Left lung (tissue), 14 donors: ENCODE data around the gene GHRH. TPM values are rescaled to one million over a fixed set of nuclear protein-coding genes. Genes with fewer than 3 reads are reported as not detected.
A peak's percentile ranks its signal among the peaks of the same experiment; 100 is the strongest.

Source experiments
- ATAC-seq: fragments of 200-7000 bp; cut with Tn5 transposase; one replicate; pipeline ENCODE4 v1.9.1; 2020; ENCODE audit warnings: moderate library complexity
- DNase-seq, 4 donors: peaks; one replicate each; pipeline ENCODE4 v3.0.0-alpha.2; 2013 to 2020
- H3K27ac ChIP-seq, 2 donors: fragments of 200-600 bp; sonication (generic) in 1 of 2; one replicate each; pipeline versions ENCODE4 v1.5.0 to v1.8.0; 2020 to 2021
- H3K27me3 ChIP-seq, 2 donors: fragments of 200-600 bp; sonication (generic) in 1 of 2; one replicate each; pipeline versions ENCODE4 v1.5.0 to v1.8.0; 2020 to 2021
- H3K36me3 ChIP-seq, 2 donors: fragments of 200-600 bp; sonication (generic) in 1 of 2; one replicate each; pipeline versions ENCODE4 v1.5.0 to v1.8.0; 2020 to 2021
- H3K4me1 ChIP-seq, 2 donors: fragments of 200-600 bp; one replicate each; pipeline ENCODE4 v1.8.0; 2021
- H3K4me3 ChIP-seq, 2 donors: fragments of 200-600 bp; sonication (generic) in 1 of 2; one replicate each; pipeline versions ENCODE4 v1.5.0 to v1.8.0; 2020 to 2021; ENCODE audit warnings: mild to moderate bottlenecking in 1 of 2
- H3K9me3 ChIP-seq, 2 donors: fragments of 200-600 bp; sonication (generic) in 1 of 2; one replicate each; pipeline versions ENCODE4 v1.5.0 to v1.8.0; 2020 to 2021
- CTCF ChIP-seq, 2 donors: fragments of 200-600 bp; sonication (generic) in 1 of 2; IDR thresholded peaks; one replicate each; pipeline versions ENCODE4 v1.5.0 to v1.8.0; 2021; ENCODE audit warnings: antibody characterized with exemption in 2 of 2
- intact Hi-C, 2 donors: fragments of 100-400 bp; cut with DNase I; formaldehyde crosslinking; loops; one replicate each; pipeline versions ENCODE4 v1.11.2 to v1.14.2; 2022
- long read RNA-seq, 12 donors: library from polyadenylated mRNA in 2 of 12; unstranded in 2 of 12; transcript quantifications; one replicate each; pipeline ENCODE4 v2.0.0 and lab custom pipeline, GENCODE V29; 2019 to 2026
- polyA plus RNA-seq, 6 donors: library from polyadenylated mRNA; unstranded; fragments of 120-200 nt; gene quantifications; one replicate each; pipeline ENCODE4 v1.2.1, GENCODE V29; 2013; ENCODE audit not compliant: insufficient read length in 6 of 6
- total RNA-seq, 2 donors: library from RNA; stranded (reverse); fragmentation: NEBNext Ultra II Directional; extraction: Animal tissue kit (Norgen Biotek cat#: 25700); gene quantifications; one replicate each; pipeline ENCODE4 v1.2.1, GENCODE V29; 2021
- donor health status: DM: no; HTN: yes; CAD: no.
- donor health status: DM: no; HTN: no; CAD: no.

GHRH gene
- total RNA-seq (not detected), polyA plus RNA-seq (not detected)
- long read RNA-seq, donor 1 = 0 reads
- long read RNA-seq, donor 2 = 0 reads
- long read RNA-seq, donor 3, partial matches to known transcripts = 15 of 39 reads
- long read RNA-seq, donor 3, other reads (novel, unspliced or antisense) = 24 of 39 reads
- long read RNA-seq, donor 4 = 0 reads
- long read RNA-seq, donor 5 = 0 reads
- long read RNA-seq, donor 6 = 0 reads
- long read RNA-seq, donor 7 = 0 reads
- long read RNA-seq, donor 8 = 0 reads
- long read RNA-seq, donor 9 = 0 reads
- long read RNA-seq, donor 10 = 0 reads
- long read RNA-seq, donor 11 = 0 reads
- long read RNA-seq, donor 12 = 0 reads

- Histone ChIP-seq H3K27ac (no peak within 1 kb of the TSS), H3K9me3 (no peaks in the 10 kb centered on the region), H3K27me3 (peaks cover 0 to 17% of the 10 kb centered on the region in 2 donors), H3K36me3 (no peaks in the 10 kb centered on the region), H3K4me1 (no peaks in the 10 kb centered on the region), H3K4me3 (no peak within 1 kb of the TSS)
- no peak for ATAC-seq
- DNase-seq = no peak
- TF ChIP-seq CTCF (IDR thresholded peaks at IDR 0.05) = no peak
- intact Hi-C loops = no loop called here
Observed at GRCh38 chr20:37261714-37262113, at the start of gene GHRH. TSS of gene GHRH (minus strand) at chr20:37261814. CDS start at chr20:37256889, 4,925 bp downstream.

- Histone ChIP-seq H3K4me1 (peaks cover 24 to 25% of the 10 kb centered on the region in 2 donors), H3K9me3 (no peaks in the 10 kb centered on the region), H3K36me3 (peaks cover 0 to 69% of the 10 kb centered on the region in 2 donors), H3K27me3 (no peaks in the 10 kb centered on the region), H3K27ac (no peak overlapping the region), H3K4me3 (no peak overlapping the region)
- intact Hi-C loops = no loop called here
- ATAC-seq (no peak), DNase-seq (peak in 1 of 4 donors; percentile 29)
- no peak for TF ChIP-seq CTCF (IDR thresholded peaks at IDR 0.05)
Observed at GRCh38 chr20:37310951-37311350, 49.3 kb upstream of the GHRH start.

- Histone ChIP-seq H3K4me3 (no peak overlapping the region), H3K27me3 (no peaks in the 10 kb centered on the region), H3K27ac (no peak overlapping the region), H3K36me3 (peaks cover 0 to 63% of the 10 kb centered on the region in 2 donors), H3K4me1 (peaks cover 17 to 24% of the 10 kb centered on the region in 2 donors), H3K9me3 (no peaks in the 10 kb centered on the region)
- ATAC-seq (peak; percentile 21), DNase-seq (peak in 2 of 4 donors; percentile 28 to 52)
- intact Hi-C loops = no loop called here
- no peak for TF ChIP-seq CTCF (IDR thresholded peaks at IDR 0.05)
Observed at GRCh38 chr20:37309936-37310590, 48.4 kb upstream of the GHRH start.

- H3K4me3 ChIP-seq = no peak overlapping the region
- no peaks in the 10 kb centered on the region for H3K9me3 ChIP-seq
- ATAC-seq (no peak), DNase-seq (peak in 1 of 4 donors; percentile 19)
- H3K36me3 ChIP-seq = peaks cover 0 to 66% of the 10 kb centered on the region in 2 donors
- H3K4me1 ChIP-seq = peaks cover 14 to 21% of the 10 kb centered on the region in 2 donors
- H3K27me3 ChIP-seq = no peaks in the 10 kb centered on the region
- intact Hi-C loops = no loop called here
- no peak overlapping the region for H3K27ac ChIP-seq
- no peak for TF ChIP-seq CTCF (IDR thresholded peaks at IDR 0.05)
Observed at GRCh38 chr20:37309290-37309689, 47.7 kb upstream of the GHRH start.
